Ishikawa (cell line): ENCODE results near the gene WDR86.

ENCODE experiments used
- CEBPB ChIP-seq: IDR thresholded peaks from 2 replicates; pipeline ENCODE4 v1.6.1; 2012
- CREB1 ChIP-seq: IDR thresholded peaks from 2 replicates; pipeline ENCODE4 v1.6.1; 2012; ENCODE audit warnings: low read depth
- EGR1 ChIP-seq: IDR thresholded peaks from 2 replicates; pipeline ENCODE4 v1.6.1; 2012
- EP300 ChIP-seq: IDR thresholded peaks from 2 replicates; pipeline ENCODE4 v1.6.1; 2012; ENCODE audit warnings: borderline replicate concordance
- FOXM1 ChIP-seq: IDR thresholded peaks from 2 replicates; pipeline ENCODE4 v1.6.1; 2012; ENCODE audit warnings: low read depth, borderline replicate concordance
- NFIC ChIP-seq: IDR thresholded peaks from 2 replicates; pipeline ENCODE4 v1.6.1; 2012
- RAD21 ChIP-seq: IDR thresholded peaks from 2 replicates; pipeline ENCODE4 v1.6.1; 2012; ENCODE audit warnings: low read depth
- REST ChIP-seq: IDR thresholded peaks from 2 replicates; pipeline ENCODE4 v1.6.1; 2012; ENCODE audit warnings: low read depth, mild to moderate bottlenecking
- TAF1 ChIP-seq: IDR thresholded peaks from 2 replicates; pipeline ENCODE4 v1.6.1; 2012; ENCODE audit warnings: low read depth, mild to moderate bottlenecking
- TCF12 ChIP-seq: IDR thresholded peaks from 2 replicates; pipeline ENCODE4 v1.6.1; 2012; ENCODE audit warnings: low read depth
- TEAD4 ChIP-seq: IDR thresholded peaks from 2 replicates; pipeline ENCODE4 v1.6.1; 2012
- USF1 ChIP-seq: IDR thresholded peaks from 2 replicates; pipeline ENCODE4 v1.6.1; 2012
- YY1 ChIP-seq: IDR thresholded peaks from 2 replicates; pipeline ENCODE4 v1.6.1; 2012; ENCODE audit warnings: low read depth
- ZBTB7A ChIP-seq: IDR thresholded peaks from 2 replicates; pipeline ENCODE4 v1.6.1; 2012; ENCODE audit warnings: low read depth
- TF ChIP-seq, protein P1 (sequence below): IDR thresholded peaks from 2 replicates; pipeline ENCODE4 v1.6.1; 2012

WDR86 gene

DNA sequence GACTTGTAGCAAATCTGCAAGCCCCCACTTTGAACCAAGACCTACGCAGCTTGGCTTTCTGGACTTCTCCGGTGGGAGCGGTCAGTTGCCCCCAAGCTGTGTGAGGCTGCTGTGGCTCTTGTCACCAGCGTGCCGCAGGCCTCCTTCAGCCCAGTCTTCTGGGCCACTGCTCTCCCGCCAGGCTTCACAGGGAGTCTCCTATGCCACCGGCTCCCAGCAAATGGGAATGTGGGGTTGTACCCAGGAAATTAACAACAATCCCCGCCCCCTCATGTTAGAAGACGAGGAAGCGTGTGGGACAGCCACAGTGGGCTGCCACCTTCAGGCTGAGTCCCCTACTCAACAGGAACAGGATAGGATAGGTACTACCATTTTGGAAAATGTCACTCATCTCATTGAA is 4.2 kb downstream of the WDR86 start:
- TF ChIP-seq EGR1 (no peak), CEBPB (no peak), YY1 (no peak), NFIC (no peak), ZBTB7A (no peak), EP300 (no peak), USF1 (no peak), CREB1 (no peak), FOXM1 (no peak), TCF12 (no peak), REST (no peak), TAF1 (no peak)

GRCh38 chr7:151405056-151405455 is 4.8 kb downstream of the WDR86 start:
- TF ChIP-seq USF1 = no peak
- no peak for TF ChIP-seq TEAD4
- no peak for TF ChIP-seq TCF12
- no peak for TF ChIP-seq ZBTB7A
- no peak for TF ChIP-seq FOXM1
- TF ChIP-seq EP300 = no peak
- TF ChIP-seq RAD21 = no peak
- no peak for TF ChIP-seq YY1
- no peak for TF ChIP-seq NFIC
- TF ChIP-seq CREB1 = no peak
- TF ChIP-seq EGR1 = no peak
- TF ChIP-seq REST = no peak
- no peak for TF ChIP-seq CEBPB

- TF ChIP-seq EGR1 (no peak), ZBTB7A (no peak), TEAD4 (no peak), CREB1 (no peak), TCF12 (no peak), NFIC (no peak), TAF1 (no peak), RAD21 (no peak), EP300 (no peak), CEBPB (no peak), YY1 (no peak), USF1 (no peak), FOXM1 (no peak), REST (no peak)
- TF ChIP-seq, protein P1, sequence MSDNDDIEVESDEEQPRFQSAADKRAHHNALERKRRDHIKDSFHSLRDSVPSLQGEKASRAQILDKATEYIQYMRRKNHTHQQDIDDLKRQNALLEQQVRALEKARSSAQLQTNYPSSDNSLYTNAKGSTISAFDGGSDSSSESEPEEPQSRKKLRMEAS = no peak
These were observed 5.4 kb downstream of the WDR86 start for GRCh38 chr7:151404216-151405011.

GRCh38 chr7:151403764-151404163 is 6.1 kb downstream of the WDR86 start:
- TF ChIP-seq YY1 = no peak
- no peak for TF ChIP-seq NFIC
- no peak for TF ChIP-seq USF1
- no peak for TF ChIP-seq ZBTB7A
- TF ChIP-seq FOXM1 = no peak
- no peak for TF ChIP-seq EGR1
